Measurements from ENCODE around the gene PPT2. TPM values are rescaled to one million over a fixed set of nuclear protein-coding genes. Genes with fewer than 3 reads are reported as not detected.

PPT2 gene
- total RNA-seq, 1 experiment from 2014 or later: 5.9 TPM

DNA sequence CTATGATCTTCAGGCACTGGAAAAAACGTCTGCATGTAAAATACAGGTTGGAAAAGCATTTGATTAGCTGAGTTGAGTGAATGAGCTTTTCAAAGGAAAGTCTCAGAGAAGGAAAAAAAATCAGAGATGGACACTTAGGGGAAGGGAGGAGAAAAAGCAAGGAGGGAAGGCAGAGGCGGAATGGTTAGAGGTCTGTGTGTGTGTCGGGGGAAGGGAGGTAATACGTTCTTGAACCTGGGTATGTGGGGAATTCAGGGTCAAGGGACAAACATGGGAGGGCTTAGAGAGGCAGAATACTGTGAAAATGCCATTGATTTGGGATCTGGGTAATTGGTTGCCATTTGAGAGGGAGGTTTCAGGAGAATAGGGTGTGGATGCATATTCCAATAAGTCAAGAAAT is 7.3 kb upstream of the PPT2 start:
- Histone ChIP-seq H3K36me3 (no peaks in the 10 kb centered on the region), H3K4me3 (no peak overlapping the region), H3K9me3 (no peaks in the 10 kb centered on the region), H3K27me3 (no peaks in the 10 kb centered on the region)
- no peak for DNase-seq

DNA sequence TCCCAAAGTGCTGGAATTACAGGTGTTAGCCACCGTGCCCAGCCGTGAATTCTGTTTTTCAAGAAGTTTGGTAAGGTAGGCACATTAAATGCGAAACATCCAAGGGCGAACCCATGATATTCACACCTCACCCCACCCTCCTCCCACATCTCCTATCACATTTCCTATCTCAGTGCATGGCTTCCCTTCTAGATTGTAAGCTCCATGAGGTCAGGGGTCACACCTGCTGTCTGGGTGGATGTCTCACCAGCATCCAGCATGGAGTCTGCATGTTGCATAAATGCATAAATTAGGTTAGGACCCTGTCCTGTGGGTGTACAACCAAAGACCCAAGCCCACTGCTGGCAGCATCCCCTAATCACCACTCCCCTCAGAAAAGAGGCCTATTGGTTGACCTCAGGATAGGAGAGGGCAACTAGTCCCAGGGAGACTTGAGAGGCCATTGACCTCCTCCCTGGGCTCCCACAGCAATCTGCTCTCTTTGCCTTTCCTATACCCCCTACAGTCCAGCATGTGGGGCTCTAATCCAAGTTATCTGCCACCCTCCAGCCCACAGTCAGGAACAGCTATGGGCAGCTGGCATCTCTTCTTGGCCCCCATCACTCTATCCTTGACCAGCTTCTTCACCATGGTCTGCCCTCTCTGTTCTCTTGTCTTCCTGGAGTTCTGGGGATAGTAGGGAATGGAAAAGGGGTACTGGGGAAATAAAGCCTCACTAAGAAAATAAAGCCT is 6.4 kb upstream of the PPT2 start:
- H3K4me3 ChIP-seq: no peak overlapping the region
- DNase-seq: no peak
- no peaks in the 10 kb centered on the region for H3K36me3 ChIP-seq
- H3K9me3 ChIP-seq: no peaks in the 10 kb centered on the region
- H3K27me3 ChIP-seq: no peaks in the 10 kb centered on the region

DNA sequence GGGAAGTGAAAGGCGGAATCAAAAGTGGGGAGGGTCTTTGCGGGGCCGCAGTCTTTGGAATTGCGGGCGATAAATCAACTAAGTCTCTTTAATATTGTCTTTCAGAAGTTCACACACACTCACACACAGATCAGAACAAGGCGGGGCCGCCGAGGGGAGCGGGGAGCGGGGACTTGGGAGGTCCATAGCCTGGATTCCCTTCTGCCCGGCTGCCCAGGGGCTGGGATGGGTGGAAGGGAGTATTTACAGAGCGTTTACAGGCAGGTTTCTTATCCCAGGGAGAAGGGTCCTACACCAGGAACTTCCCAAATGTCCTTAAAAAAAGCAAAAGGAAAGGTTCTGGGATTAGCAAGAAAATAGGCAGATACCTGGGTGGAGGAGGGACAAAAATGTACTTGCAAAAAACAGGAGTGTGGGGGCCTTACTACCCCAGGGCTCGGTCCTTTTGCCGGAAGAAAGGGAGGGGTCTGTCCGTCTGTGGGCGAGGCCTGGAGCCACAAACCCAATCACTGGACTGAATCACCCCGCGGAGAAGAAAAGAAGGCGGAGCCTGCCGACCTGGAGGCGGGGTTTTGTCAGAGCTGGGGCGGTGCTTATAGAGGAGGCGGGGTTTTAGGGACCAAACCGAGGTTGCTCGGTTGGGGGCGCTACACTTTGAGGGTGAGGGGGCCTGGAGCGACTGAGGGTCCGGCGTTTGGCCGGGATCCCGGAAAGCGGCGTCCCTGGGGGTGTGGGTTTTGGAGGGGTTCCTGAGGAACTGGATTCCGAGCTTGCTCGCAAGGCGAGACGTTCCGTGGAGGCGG is 5.5 kb upstream of the PPT2 start:
- no peaks in the 10 kb centered on the region for H3K27me3 ChIP-seq
- H3K9me3 ChIP-seq: no peaks in the 10 kb centered on the region
- H3K4me3 ChIP-seq: no peak overlapping the region
- H3K36me3 ChIP-seq: no peaks in the 10 kb centered on the region
- no peak for DNase-seq

DNA sequence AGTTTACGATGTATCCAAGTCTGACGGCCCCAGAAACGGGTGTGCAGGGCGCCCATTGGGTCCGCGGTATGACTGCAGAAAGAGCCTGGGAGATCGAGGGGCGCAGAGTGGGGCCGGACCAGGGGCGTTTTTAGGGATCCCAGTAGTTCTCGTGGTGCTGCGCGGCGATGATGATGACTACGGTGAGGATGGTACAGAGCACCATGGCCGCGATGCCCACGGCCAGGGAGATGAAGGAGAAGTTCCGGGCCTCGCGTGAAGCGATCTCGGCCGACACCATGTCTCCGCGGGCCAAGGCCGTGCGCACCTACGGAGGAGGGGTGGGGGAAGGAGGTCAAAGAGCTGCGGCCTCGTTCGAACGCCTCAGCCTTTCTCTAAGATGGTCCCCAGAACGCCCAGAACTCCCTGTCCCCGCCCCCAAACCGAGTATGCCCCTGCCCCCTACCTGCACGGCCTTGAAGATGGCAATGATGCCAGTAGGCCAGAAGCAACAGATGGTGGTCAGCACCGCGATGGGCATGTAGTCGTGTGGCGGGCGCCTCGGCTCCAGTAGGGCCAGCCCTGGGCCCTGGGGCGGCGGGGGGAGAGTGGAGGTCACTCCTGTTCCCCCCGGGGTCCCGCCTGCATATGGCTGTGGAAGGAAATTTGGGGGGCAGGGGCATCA is 4.7 kb upstream of the PPT2 start:
- DNase-seq: no peak
- no peaks in the 10 kb centered on the region for H3K9me3 ChIP-seq
- no peak overlapping the region for H3K4me3 ChIP-seq
- no peaks in the 10 kb centered on the region for H3K27me3 ChIP-seq
- H3K36me3 ChIP-seq: no peaks in the 10 kb centered on the region

DNA sequence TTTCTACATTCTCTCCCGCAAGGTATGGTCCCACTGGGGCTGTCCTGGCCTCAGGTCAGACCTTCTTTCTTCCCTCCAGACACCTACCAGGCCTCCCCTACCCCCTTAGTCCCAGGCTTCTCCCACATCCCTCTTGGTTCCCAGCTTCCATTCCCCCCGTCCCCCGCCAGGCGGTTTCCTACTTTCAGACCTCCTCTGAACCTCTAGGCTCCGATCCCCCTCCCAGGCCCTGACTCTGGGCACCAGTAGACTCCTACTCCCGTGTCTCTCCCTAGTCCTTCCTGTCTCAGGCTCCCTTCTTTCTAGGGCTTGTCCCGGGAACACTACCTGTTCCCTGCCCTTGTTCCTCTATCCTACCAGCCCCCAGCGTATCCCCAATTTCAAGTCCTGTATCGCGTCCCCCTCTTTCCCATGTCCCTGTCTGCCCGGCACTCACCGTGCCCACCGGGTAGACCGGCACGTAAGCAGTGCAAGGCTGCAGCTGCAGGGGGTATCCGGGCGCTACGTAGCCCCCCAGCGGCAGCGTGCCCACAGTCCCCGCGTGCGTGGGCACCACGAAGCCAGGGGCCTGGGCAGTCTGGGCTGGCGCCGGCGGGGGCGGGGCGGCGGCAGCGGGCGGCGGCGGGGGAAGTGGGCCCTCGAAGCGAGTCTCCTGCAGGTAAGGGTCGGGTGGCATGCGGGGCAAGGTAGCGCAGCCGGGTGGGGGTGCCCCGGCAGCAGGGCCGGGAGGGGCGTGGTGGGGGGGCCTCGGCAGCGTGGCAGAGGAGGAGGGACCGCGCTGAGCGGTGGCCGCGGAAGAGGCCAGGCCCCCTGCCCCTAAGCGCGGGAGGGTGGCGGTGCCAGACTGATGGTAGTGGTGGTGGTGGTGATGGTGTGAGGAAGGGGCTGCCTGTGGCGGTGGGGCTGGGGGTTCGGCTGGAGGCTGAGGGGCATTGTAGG is 3.7 kb upstream of the PPT2 start:
- H3K4me3 ChIP-seq: no peak overlapping the region
- no peaks in the 10 kb centered on the region for H3K36me3 ChIP-seq
- no peak for DNase-seq
- no peaks in the 10 kb centered on the region for H3K27me3 ChIP-seq
- H3K9me3 ChIP-seq: no peaks in the 10 kb centered on the region

DNA sequence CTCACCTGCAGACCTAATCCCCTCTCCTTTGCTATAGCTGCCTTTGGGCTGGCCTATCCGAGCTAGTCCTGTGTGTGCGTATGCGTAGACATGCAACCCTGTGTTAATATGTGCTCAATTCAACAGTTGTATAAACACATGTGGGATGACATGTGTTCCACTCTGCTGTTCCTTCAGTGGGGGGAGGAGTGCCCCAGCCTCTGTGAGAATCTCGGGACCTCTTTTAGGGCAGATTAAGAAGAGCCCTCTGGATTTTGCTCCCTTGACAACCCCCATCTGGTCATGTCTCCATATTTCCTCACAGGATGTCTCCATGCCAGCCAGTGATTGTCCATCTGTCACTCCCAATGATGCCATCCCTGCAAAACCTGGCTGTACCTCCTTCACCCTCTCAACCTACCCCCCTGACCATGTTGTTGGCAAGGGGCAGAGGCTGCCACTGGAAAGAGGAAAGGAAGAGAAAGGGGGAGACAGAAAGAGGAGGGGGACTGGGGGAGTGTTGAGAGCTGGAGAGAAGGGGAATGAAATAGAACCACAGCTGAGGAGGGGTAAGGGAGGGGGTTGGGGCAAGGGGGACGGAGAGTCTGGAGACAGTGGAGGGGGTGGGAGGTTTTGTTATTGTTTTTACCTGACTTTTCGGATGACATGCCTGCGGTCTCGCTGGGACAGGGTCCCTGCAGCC is 2.6 kb upstream of the PPT2 start:
- H3K9me3 ChIP-seq: no peaks in the 10 kb centered on the region
- H3K4me3 ChIP-seq: no peak overlapping the region
- no peak for DNase-seq
- no peaks in the 10 kb centered on the region for H3K36me3 ChIP-seq
- H3K27me3 ChIP-seq: no peaks in the 10 kb centered on the region

DNA sequence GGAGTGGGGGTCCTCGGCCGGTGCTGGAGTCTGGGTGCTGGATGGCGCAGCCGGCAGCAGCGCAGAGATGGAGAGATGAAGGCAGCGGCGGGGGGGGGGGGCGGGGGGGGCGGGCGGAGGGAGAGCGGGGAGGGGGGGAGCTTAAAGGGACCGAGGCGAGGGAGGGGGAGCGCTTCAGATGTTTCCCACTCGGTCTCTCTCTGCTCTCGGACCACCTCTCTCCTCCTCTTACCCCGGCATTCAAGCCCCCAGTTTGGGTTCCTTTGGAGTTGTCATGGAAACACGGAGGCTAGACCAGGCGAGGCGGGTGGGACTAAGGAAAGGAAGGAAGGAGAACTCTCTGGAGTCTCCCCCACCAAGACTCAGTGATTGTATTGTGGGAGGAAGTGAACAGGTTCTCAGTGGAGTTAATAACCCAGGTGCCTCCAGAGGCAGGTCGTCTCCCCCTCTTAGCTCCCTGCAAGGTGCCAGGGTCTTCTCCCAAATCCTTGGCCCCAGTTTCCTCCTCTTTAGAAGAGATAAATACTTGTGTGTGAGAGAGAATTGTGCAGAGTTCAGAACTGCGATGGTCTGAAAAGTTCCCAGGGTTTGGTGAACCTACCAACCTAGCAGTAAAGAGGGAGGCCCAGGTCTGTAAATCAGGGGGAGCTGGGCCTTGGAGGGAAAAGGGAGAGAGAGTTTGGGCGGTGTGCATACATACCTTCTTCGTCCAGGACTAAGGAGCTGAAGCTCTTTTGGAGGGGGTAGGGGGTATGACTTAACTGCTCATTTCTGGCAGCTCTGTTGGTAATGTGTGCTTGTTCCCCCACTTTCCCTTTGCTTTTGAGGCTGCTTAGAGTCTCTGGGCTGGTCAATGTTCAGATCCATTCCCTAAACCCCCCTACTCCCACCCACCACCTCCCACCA is 1.8 kb upstream of the PPT2 start, which contains the start of gene PRRT1:
PRRT1 (minus strand) TSS at position 77 of the 906 bp plus-strand sequence. CDS start 112 bp downstream, outside the sequence.
- no peaks in the 10 kb centered on the region for H3K36me3 ChIP-seq
- no peak for DNase-seq

DNA sequence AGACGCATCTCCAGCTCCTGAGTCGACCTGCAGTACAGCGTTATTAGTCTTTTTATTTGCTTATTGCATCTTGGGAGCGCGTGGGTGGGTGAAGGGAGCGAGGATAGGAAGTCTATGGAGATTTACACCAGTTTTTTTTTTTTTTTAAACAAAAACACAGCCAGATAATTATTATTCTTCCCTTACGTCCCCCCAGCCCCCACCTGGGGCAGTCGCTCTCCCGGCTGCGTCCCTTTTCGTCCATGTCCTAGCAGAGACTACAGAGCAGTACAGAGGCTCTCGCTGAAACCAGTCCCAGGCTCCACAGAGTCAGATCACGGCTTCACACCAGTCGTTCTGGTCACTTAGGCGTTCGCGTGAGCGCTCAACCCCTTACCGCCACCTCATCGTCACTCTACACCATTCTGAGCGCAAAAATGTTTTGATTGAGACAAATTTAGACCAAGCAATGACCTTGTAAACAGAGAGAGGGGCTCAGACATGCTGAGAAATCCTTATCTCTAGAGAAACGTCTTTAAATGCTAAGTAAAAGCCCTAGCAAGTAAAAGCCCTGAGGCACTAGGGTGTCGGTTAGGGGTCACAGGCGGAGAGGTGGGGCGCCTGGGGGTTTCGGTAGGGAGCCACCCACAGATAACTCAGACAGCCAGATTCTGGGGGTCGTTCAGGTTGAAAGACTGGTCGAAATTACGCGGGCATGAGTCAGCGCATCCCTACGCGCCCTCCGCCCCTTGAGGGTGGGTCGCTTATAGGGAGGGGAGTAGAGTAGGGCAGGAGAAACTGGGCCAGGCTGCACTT is 975 bp upstream of the PPT2 start:
- DNase-seq: no peak
- Histone ChIP-seq H3K36me3 (no peaks in the 10 kb centered on the region), H3K9me3 (no peaks in the 10 kb centered on the region), H3K27me3 (no peaks in the 10 kb centered on the region), H3K4me3 (peak overlapping the region; percentile 76)

More for the DNA sequence above, 1.8 kb upstream of the PPT2 start, which contains the start of gene PRRT1:
- H3K9me3 ChIP-seq: no peaks in the 10 kb centered on the region
- H3K27me3 ChIP-seq: no peaks in the 10 kb centered on the region
- H3K4me3 ChIP-seq: no peak within 1 kb of the TSS

DNA sequence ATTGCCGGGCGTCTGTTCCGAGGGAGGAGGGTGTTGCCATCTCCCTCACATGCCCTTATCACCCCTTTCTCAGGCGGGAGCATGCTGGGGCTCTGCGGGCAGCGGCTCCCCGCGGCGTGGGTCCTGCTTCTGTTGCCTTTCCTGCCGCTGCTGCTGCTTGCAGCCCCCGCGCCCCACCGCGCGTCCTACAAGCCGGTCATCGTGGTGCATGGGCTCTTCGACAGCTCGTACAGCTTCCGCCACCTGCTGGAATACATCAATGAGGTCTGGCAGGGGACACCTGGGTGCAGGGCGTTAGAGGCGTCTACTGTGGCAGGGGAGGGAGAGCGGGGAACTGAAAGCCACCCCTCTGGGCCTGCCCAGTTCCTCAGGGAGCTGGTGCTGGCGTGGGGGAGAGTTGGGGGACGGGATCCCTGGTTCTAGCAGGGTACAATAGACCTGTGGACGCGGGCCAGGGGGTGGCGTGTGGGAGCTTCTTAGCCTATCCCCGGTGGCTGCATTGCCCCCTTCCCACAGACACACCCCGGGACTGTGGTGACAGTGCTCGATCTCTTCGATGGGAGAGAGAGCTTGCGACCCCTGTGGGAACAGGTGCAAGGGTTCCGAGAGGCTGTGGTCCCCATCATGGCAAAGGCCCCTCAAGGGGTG is 697 bp downstream of the PPT2 start:
- no peaks in the 10 kb centered on the region for H3K36me3 ChIP-seq
- no peaks in the 10 kb centered on the region for H3K27me3 ChIP-seq
- peak; percentile 45 for DNase-seq
- peak overlapping the region; percentile 76 for H3K4me3 ChIP-seq
- H3K9me3 ChIP-seq: no peaks in the 10 kb centered on the region

DNA sequence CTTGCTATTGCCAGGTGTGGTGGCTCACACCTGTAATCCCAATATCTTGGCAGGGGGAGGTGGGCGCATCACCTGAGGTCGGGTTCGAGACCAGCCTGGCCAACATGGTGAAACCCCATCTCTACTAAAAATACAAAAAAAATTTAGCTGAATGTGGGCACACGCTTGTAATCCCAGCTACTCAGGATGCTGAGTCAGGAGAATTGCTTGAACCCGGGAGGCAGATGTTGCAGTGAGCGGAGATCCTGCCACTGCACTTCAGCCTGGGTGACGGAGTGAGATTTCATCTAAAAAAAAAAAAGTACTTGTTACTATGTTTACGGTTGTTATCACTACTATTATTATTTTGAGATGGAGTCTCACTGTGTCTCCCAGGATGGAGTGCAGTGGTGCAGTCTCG is 3.0 kb downstream of the PPT2 start:
- Histone ChIP-seq H3K4me3 (no peak overlapping the region), H3K27me3 (no peaks in the 10 kb centered on the region), H3K9me3 (no peaks in the 10 kb centered on the region), H3K36me3 (no peaks in the 10 kb centered on the region)
- no peak for DNase-seq

DNA sequence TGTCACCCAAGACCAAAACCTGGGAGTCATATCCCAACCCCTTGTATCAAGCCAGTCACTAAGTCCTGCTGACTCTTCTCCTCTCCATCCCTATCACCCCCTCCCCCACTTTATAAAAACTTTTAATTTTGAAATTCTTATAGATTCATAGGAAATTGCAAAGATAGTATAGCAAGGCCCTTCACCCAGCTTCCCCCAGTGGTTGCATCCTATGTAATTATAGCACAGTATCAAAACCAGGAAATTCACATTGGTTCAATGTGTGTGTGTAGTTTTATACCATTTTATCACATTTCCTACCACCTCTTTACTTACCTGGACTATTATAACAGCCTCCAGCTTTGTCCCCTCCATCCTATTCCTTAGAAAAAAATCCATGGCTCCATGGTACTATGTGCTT is 4.1 kb downstream of the PPT2 start:
- Histone ChIP-seq H3K9me3 (no peaks in the 10 kb centered on the region), H3K36me3 (no peaks in the 10 kb centered on the region), H3K27me3 (no peaks in the 10 kb centered on the region), H3K4me3 (no peak overlapping the region)
- DNase-seq: no peak

DNA sequence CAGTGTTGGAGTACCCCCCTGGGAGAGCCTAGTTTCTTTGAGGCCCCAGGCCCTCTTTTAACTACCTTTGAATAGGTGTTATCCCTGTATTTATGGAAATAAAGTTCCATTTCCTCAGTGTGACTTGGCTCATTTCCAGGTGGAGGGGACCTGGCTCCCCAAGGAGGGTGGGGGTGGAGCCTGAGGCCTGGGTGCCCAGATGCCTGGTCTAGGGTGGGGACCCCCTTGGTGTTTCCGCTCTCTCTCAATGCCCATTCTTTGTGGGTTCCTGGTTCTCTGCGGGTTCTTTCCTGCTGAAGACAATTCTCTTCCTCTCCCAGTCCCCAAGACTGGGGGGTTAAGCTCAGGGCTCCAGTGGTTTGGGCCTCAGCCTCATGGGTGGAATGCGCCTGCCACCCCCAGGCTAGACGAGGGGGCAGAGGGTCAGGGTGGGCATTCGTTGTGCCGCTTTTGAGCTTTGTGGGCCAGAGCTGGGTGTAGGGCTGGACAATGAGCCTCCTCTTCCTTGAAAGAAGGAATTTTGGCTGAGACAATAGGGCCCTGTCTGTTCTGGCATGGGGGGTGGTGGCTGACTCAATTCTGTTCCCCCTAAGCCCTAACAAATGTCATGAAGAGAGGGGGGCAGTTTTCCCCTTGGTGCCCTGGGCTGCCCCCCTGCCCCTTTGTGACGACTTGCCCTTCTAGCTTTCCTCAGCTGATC is 9.8 kb downstream of the PPT2 start:
- DNase-seq: no peak
- H3K36me3 ChIP-seq: no peaks in the 10 kb centered on the region
- no peak overlapping the region for H3K4me3 ChIP-seq
- H3K9me3 ChIP-seq: no peaks in the 10 kb centered on the region
- no peaks in the 10 kb centered on the region for H3K27me3 ChIP-seq

DNA sequence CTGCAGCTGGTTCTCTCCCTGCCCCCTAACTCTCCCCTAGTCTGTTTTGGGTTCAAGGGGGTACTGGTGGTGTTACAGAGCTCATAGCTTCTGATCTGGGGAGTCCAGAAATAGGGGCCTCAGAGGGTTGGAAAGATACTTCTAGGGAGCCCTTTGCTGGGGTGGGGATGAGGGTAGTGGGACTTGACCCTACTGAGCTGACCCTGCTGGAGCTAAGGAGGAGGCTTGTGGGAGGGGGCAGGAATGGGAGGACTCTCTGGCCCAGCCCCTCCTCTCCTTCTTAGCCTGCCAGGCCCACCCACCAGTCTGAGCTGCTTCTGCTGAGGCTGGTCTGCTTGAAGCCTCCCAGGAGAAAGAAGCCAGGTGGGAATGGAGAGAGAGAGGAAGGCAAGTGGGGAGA is 10.4 kb downstream of the PPT2 start, which contains the start of gene EGFL8:
EGFL8 (plus strand) TSS at position 301 of the 400 bp plus-strand sequence. CDS start 1,571 bp downstream, outside the sequence.
- Histone ChIP-seq H3K27me3 (no peaks in the 10 kb centered on the region), H3K9me3 (no peaks in the 10 kb centered on the region), H3K36me3 (no peaks in the 10 kb centered on the region), H3K4me3 (no peak within 1 kb of the TSS)
- no peak for DNase-seq
